ENCODE data around the gene TRIM31. TPM values are rescaled to one million over a fixed set of nuclear protein-coding genes. Genes with fewer than 3 reads are reported as not detected.

The TRIM31 gene
- total and polyA plus RNA-seq, 4 donors: 0.79 to 13.8 TPM; not detected in 2

- ATAC-seq (ENCODE audit: low FRiP score): peak; percentile 13
- Histone ChIP-seq H3K27me3 (ENCODE audit: control insufficient read depth in 1 of 2, insufficient read depth in 2 of 2, low read length in 1 of 2) (no peaks in the 10 kb centered on the region), H3K27ac (ENCODE audit: low read depth in 1 of 2, low read length in 2 of 2) (no peak within 1 kb of the TSS), H3K4me1 (ENCODE audit: control insufficient read depth in 1 of 2, insufficient read depth in 2 of 2, low read length in 2 of 2) (no peaks in the 10 kb centered on the region), H3K36me3 (ENCODE audit: control insufficient read depth in 1 of 2, insufficient read depth in 2 of 2, low read length in 1 of 2) (no peaks in the 10 kb centered on the region), H3K4me3 (ENCODE audit: low read length in 2 of 2) (no peak within 1 kb of the TSS), H3K9me3 (ENCODE audit: control insufficient read depth, low read length) (no peaks in the 10 kb centered on the region)
- no peak for DNase-seq
- 2% methylated on average over 45 to 64 of the region's 64 CpGs for WGBS, 2 donors
- intact Hi-C loops (cut with DNase I): no loop called here
Observed at GRCh38 chr6:30075094-30075789, 37.6 kb downstream of the TRIM31 start, which contains the start of gene RNF39. TSS of gene RNF39 (minus strand) at chr6:30075769. CDS start at chr6:30075585, 184 bp downstream.

GRCh38 chr6:30074331-30075093 lies 38.4 kb downstream of the TRIM31 start:
- ATAC-seq (ENCODE audit: low FRiP score) (no peak), DNase-seq (no peak)
- Histone ChIP-seq H3K27ac (ENCODE audit: low read depth in 1 of 2, low read length in 2 of 2) (no peak overlapping the region), H3K9me3 (ENCODE audit: control insufficient read depth, low read length) (no peaks in the 10 kb centered on the region), H3K36me3 (ENCODE audit: control insufficient read depth in 1 of 2, insufficient read depth in 2 of 2, low read length in 1 of 2) (no peaks in the 10 kb centered on the region), H3K4me1 (ENCODE audit: control insufficient read depth in 1 of 2, insufficient read depth in 2 of 2, low read length in 2 of 2) (no peaks in the 10 kb centered on the region), H3K27me3 (ENCODE audit: control insufficient read depth in 1 of 2, insufficient read depth in 2 of 2, low read length in 1 of 2) (no peaks in the 10 kb centered on the region), H3K4me3 (ENCODE audit: low read length in 2 of 2) (no peak overlapping the region)
- intact Hi-C loops (cut with DNase I): no loop called here
- 2 to 3% methylated on average over 32 to 37 of the region's 37 CpGs for WGBS, 2 donors

- 61 to 66% methylated on average over 7 of the region's 7 CpGs for WGBS, 2 donors
- peaks cover 0 to 1% of the 10 kb centered on the region in 2 donors for H3K36me3 ChIP-seq (ENCODE audit: control insufficient read depth in 1 of 2, insufficient read depth in 2 of 2, low read length in 1 of 2)
- H3K27ac ChIP-seq (ENCODE audit: low read depth in 1 of 2, low read length in 2 of 2): no peak overlapping the region
- intact Hi-C loops (cut with DNase I): no loop called here
- no peak for ATAC-seq (ENCODE audit: low FRiP score)
- DNase-seq: no peak
- H3K4me3 ChIP-seq (ENCODE audit: low read length in 2 of 2): no peak overlapping the region
- H3K9me3 ChIP-seq (ENCODE audit: control insufficient read depth, low read length): no peaks in the 10 kb centered on the region
- H3K27me3 ChIP-seq (ENCODE audit: control insufficient read depth in 1 of 2, insufficient read depth in 2 of 2, low read length in 1 of 2): no peaks in the 10 kb centered on the region
- no peaks in the 10 kb centered on the region for H3K4me1 ChIP-seq (ENCODE audit: control insufficient read depth in 1 of 2, insufficient read depth in 2 of 2, low read length in 2 of 2)
Observed at GRCh38 chr6:30073489-30074235, 39.2 kb downstream of the TRIM31 start.

GRCh38 chr6:30071858-30072257 lies 41.0 kb downstream of the TRIM31 start:
- peaks cover 0 to 1% of the 10 kb centered on the region in 2 donors for H3K36me3 ChIP-seq (ENCODE audit: control insufficient read depth in 1 of 2, insufficient read depth in 2 of 2, low read length in 1 of 2)
- intact Hi-C loops (cut with DNase I): no loop called here
- no peaks in the 10 kb centered on the region for H3K4me1 ChIP-seq (ENCODE audit: control insufficient read depth in 1 of 2, insufficient read depth in 2 of 2, low read length in 2 of 2)
- no peak for DNase-seq
- no peaks in the 10 kb centered on the region for H3K27me3 ChIP-seq (ENCODE audit: control insufficient read depth in 1 of 2, insufficient read depth in 2 of 2, low read length in 1 of 2)
- no peak overlapping the region for H3K27ac ChIP-seq (ENCODE audit: low read depth in 1 of 2, low read length in 2 of 2)
- ATAC-seq (ENCODE audit: low FRiP score): no peak
- H3K4me3 ChIP-seq (ENCODE audit: low read length in 2 of 2): no peak overlapping the region
- no peaks in the 10 kb centered on the region for H3K9me3 ChIP-seq (ENCODE audit: control insufficient read depth, low read length)
- WGBS, 2 donors: 60 to 66% methylated on average over 3 of the region's 3 CpGs

GRCh38 chr6:30071081-30071818 lies 41.6 kb downstream of the TRIM31 start:
- Histone ChIP-seq H3K27me3 (ENCODE audit: control insufficient read depth in 1 of 2, insufficient read depth in 2 of 2, low read length in 1 of 2) (no peaks in the 10 kb centered on the region), H3K4me1 (ENCODE audit: control insufficient read depth in 1 of 2, insufficient read depth in 2 of 2, low read length in 2 of 2) (no peaks in the 10 kb centered on the region), H3K27ac (ENCODE audit: low read depth in 1 of 2, low read length in 2 of 2) (no peak overlapping the region), H3K36me3 (ENCODE audit: control insufficient read depth in 1 of 2, insufficient read depth in 2 of 2, low read length in 1 of 2) (peaks cover 0 to 1% of the 10 kb centered on the region in 2 donors), H3K9me3 (ENCODE audit: control insufficient read depth, low read length) (no peaks in the 10 kb centered on the region), H3K4me3 (ENCODE audit: low read length in 2 of 2) (no peak overlapping the region)
- intact Hi-C loops (cut with DNase I): no loop called here
- DNase-seq (peak in 1 of 2 donors; percentile 54), ATAC-seq (ENCODE audit: low FRiP score) (no peak)
- WGBS, 2 donors: 26 to 32% methylated on average over 56 to 68 of the region's 68 CpGs

- DNase-seq: no peak
- peaks cover 0 to 1% of the 10 kb centered on the region in 2 donors for H3K36me3 ChIP-seq (ENCODE audit: control insufficient read depth in 1 of 2, insufficient read depth in 2 of 2, low read length in 1 of 2)
- H3K4me3 ChIP-seq (ENCODE audit: low read length in 2 of 2): peak overlapping the region; percentile 7 to 55
- H3K27me3 ChIP-seq (ENCODE audit: control insufficient read depth in 1 of 2, insufficient read depth in 2 of 2, low read length in 1 of 2): no peaks in the 10 kb centered on the region
- H3K4me1 ChIP-seq (ENCODE audit: control insufficient read depth in 1 of 2, insufficient read depth in 2 of 2, low read length in 2 of 2): no peaks in the 10 kb centered on the region
- no peaks in the 10 kb centered on the region for H3K9me3 ChIP-seq (ENCODE audit: control insufficient read depth, low read length)
- no peak for ATAC-seq (ENCODE audit: low FRiP score)
- H3K27ac ChIP-seq (ENCODE audit: low read depth in 1 of 2, low read length in 2 of 2): peak overlapping the region in 1 of 2 donors; percentile 4
- 12 to 16% methylated on average over 8 of the region's 8 CpGs for WGBS, 2 donors
- intact Hi-C loops (cut with DNase I): loop anchor here in 1 of 2 donors (1.0 kb wide), 2 partner anchors 35 to 102 kb away; no protein-coding TSS in a partner anchor
Observed at GRCh38 chr6:30067460-30068139, 45.3 kb downstream of the TRIM31 start.

- Histone ChIP-seq H3K36me3 (ENCODE audit: control insufficient read depth in 1 of 2, insufficient read depth in 2 of 2, low read length in 1 of 2) (peaks cover 0 to 1% of the 10 kb centered on the region in 2 donors), H3K27ac (ENCODE audit: low read depth in 1 of 2, low read length in 2 of 2) (peak within 1 kb of the TSS; percentile 59 to 89), H3K27me3 (ENCODE audit: control insufficient read depth in 1 of 2, insufficient read depth in 2 of 2, low read length in 1 of 2) (no peaks in the 10 kb centered on the region), H3K4me3 (ENCODE audit: low read length in 2 of 2) (peak within 1 kb of the TSS; percentile 55 to 91), H3K4me1 (ENCODE audit: control insufficient read depth in 1 of 2, insufficient read depth in 2 of 2, low read length in 2 of 2) (peaks cover 0 to 2% of the 10 kb centered on the region in 2 donors), H3K9me3 (ENCODE audit: control insufficient read depth, low read length) (no peaks in the 10 kb centered on the region)
- 0% methylated on average over 46 of the region's 46 CpGs for WGBS, 2 donors
- intact Hi-C loops (cut with DNase I): loop anchor here in 1 of 2 donors (1.0 kb wide), 2 partner anchors 35 to 102 kb away; no protein-coding TSS in a partner anchor
- peak; percentile 98 to 99 for DNase-seq
- ATAC-seq (ENCODE audit: low FRiP score): peak; percentile 99
Observed at GRCh38 chr6:30066577-30067459, 46.1 kb downstream of the TRIM31 start, which contains the start of gene PPP1R11. TSS of gene PPP1R11 (plus strand) at chr6:30067198. CDS start at chr6:30067411, 213 bp downstream.

All from aorta (tissue), 5 donors.